GM19455 (cell line): Measurements from ENCODE around the gene IFT43.
"Not testable (repeated sequence)": the region's sequence is repeated elsewhere in the genome, so short reads cannot be mapped to it uniquely, and the experiment has no call there.

ENCODE experiments used
- ATAC-seq: cut with Tn5 transposase; IDR thresholded peaks from one replicate; pipeline ENCODE4 v1.9.1; 2021; ENCODE audit not compliant: unreplicated experiment

The IFT43 gene

DNA sequence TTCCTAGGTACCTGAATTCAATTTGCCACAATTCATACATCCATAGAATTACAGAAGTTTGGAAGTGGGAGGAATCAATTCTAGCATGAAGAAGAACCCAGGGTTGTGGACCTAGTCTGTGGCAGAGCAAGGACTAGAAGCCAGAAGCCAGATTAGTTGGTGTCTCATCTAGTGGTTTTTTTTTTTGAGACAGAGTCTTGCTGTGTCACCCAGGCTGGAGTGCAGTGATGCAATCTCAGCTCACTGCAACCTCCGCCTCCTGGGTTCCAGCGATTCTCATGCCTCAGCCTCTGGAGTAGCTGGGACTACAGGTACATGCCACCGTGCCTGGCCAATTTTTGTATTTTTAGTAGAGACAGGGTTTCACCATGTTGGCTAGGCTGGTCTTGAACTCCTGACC is 24.1 kb downstream of the IFT43 start:
- ATAC-seq = not testable (repeated sequence)

DNA sequence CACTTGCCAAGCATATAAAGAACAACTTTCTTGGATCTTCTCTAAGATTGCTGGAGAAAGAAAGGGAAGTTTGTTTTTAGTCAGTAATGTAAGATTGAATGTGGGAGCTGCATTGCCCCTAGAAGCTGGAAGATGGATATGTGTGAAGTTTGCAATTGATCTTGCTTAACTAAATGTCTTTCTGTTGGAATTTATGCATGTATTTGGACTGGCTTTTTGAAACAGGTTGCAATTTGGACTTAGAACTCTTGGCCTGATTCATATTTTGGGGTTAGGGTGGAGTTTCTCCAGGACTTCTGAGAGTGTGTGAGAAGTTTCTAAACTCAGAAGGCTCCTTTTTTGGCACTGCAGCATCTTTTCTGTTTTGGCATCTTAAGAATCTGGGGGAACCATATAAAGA is 26.4 kb downstream of the IFT43 start:
- no peak for ATAC-seq

DNA sequence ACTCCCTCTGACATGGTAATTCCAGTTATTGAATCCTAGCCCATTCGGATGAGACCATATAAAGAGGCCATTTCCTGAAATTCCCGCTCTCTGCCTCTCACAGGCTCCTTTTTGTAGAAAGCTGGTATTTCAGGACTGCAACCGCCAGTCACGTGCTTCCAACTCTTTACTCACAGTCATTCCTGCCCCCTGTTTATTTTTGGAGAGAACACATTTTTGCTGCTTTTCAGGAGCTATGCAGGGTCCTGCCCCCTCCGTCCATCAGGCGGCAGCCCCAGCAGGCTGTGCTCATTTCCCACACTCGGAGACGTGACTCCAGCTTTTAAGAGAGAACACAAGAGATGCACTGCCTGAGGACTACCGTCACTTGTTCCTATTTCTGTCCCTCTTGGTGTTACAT is 26.8 kb downstream of the IFT43 start:
- ATAC-seq = no peak

DNA sequence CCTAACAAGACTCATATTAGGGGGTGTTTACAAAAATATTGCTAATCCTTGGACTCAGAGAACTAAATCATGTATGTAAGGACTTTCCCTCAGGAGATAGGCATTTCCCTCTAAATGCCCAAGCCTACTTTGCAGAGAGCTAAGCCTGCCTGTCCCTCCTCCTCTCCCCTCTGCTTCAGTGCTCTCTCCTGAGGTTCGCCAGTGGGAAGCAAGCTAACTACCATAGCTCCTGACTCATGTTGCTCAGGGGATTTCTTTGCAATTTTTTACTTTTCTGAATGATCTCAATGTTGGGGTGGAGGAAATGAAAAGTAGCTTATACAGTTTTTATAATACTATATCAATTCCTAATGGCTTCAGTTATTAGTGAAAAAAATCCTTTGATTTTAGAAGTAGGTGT is 29.6 kb downstream of the IFT43 start:
- ATAC-seq = no peak

DNA sequence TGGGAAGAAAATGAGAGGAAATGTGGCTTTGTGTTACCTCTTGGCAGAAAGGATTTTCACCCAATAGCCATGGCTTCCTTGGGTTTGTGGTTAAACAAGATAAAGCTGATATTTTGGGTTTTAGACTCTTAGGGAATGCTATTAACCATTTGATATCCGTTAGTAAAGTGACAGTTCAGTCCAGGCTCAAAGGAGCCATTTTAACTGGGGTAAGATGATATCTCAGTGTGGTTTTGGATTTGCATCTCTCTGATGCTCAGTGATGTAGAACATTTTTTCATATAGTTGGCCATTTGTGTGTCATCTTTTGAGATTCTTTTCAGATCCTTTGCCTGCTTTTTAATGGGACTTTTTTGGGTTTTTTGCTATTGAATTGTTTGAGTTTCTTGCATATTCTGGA is 30.1 kb downstream of the IFT43 start:
- ATAC-seq = no peak

DNA sequence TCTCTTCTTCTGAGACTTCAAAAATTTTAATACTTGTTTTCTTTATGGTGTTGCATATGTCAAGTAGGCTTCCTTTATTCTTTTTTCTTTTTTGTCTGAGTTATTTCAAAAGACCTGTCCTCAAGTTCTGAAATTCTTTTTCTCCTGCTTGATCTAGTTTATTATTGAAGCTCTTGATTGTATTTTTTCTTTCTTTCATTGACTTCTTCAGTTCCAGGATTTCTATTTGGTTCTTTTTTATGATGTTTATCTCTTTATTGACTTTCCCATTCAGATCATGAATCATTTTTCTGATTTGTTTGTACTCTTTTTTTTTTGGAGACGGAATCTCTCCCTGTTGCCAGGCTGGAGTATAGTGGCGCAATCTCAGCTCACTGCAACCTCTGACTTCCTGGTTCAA is 34.1 kb downstream of the IFT43 start:
- no peak for ATAC-seq

DNA sequence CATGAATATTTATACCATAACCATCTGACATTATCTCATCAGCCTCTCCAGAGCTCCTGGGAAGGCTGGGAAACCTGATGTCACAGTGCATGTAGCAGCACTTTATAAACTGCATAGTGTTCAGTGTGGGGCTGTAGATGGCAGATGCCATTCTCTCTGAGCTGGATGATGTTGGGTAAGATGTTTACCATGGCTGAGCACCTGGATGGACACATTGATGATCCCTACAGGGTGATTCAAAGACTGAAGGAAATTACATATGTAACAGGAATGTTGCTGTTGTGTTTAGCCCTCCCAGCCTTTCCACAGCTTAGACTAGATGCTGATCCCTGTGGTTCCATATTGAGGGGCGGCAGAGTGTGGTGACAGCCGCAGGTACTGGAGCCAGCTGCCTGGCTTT is 37.4 kb downstream of the IFT43 start:
- no peak for ATAC-seq

DNA sequence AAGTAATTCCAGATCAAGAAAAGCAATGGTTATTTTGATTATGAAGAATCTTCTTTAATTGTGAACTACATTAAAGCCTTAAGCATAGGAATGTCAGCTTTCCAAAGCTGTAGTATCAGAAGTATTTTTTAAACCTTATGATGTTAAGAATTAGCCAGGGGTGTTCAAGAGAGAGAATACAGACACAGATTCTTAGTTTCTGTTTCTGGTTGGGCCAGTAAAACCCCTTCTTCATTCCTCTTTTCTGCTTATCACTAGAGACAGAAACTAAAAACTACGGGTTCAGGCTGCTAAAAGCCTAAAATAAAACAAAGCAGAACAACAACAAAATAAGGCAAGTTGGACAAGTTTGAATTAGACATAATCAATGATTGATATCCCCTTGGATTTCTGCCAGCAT is 38.2 kb downstream of the IFT43 start:
- no peak for ATAC-seq

DNA sequence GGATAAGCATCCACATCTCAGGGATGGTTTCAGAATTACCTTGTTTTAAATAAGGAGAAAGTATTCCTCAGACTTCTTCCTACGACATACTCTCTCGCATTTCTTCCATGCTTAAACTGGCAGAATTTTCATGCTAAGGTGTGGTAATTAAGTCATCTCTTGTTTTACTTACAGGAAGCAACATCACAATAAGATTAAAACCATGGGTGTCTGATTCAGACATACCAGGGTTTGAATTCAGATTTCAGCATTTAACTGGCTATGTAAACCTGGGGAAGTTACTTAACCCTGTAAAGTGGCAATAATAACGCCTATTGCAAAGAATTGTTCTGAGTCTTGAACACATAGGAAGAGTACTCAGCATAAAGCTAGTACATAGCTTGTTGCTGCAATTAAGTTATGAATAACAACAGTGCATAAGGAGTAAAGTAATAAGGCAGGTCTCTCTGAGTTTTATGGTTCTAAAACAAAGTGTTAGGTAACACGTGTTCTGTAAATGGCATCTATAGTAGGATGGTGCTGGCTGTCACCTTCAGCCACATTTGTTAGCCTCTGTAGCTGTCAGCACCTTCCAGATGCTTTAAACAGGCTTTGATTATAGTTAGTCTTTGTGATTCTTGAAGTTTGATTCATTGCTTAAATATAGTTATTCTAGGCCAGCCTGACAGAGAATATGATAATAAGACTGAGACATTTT is 38.8 kb downstream of the IFT43 start:
- ATAC-seq = no peak

DNA sequence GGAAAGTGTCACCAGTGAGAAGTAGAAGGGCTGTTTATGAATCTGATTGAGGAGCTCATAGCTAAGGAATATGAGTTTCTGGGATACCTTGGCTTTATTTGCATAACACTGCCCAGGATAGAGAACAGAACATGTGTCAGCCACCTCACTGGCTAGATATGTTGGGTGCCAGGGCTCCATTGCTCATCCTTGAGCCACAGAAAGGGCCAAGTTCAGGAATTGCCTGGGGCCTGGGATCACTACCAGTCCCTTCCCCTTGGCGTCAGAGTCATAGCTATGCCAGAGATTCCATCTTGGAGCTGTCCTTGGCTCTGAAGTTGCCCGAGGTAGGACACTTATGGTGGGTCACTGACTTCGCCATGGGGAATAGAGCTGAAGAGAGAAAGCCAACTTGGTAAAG is 49.0 kb downstream of the IFT43 start:
- no peak for ATAC-seq

DNA sequence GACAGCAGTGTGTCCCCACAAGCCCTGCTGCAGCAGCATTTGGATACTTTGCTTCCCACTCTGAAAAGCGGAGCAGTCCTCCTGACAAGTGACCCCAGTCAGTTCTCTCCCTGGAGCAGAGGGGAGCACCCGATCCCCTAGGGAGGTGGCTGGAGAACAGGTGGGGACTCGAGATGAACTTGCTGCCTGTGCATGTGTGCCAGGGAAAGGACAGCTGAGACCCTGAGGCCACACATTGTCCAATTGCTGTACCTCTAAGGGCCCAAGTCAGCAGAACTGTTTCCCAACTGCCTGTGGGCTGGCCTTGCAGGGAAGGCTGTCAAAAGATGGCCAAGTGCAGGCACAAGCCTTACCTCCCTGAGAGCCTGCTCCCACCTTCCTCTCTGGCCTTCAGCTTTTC is 55.1 kb downstream of the IFT43 start:
- ATAC-seq = no peak

DNA sequence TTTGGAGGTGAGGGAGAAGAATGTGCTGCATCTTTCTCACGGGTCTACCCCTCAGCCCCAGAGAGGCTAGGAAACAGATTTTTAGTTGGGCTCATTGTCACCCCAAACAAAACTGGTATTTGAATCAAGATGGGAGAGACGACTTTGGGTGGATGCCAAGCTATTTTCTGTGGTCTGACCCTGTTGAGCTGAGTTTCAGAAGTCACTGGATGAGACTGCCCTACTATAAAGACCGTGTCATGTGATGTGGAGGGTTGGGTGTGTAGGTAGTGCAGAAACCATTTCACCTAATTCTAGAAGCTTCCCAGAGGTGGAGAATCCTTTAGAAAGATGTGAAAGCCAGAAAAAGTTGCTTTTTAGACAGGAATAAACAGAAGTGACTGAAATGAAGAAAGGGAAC is 60.2 kb downstream of the IFT43 start:
- ATAC-seq = no peak

DNA sequence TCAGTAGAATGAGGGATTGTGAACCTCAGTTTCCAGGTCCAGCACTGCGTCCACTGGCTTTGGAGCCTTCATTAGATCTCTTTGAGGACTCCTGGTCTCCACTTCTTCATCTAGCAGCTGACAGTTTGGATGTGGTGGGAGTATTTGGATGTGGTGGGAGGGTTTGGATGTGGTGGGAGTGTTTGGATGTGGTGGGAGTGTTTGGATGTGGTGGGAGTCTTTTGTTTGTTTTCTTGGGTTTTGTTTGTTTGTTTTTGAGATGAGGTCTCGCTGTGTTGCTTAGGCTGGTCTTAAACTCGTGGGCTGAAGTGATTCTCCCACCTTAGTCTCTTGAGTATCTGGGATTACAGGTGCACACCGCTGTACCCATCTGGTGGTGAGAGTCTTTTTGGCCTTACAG is 64.7 kb downstream of the IFT43 start:
- no peak for ATAC-seq

DNA sequence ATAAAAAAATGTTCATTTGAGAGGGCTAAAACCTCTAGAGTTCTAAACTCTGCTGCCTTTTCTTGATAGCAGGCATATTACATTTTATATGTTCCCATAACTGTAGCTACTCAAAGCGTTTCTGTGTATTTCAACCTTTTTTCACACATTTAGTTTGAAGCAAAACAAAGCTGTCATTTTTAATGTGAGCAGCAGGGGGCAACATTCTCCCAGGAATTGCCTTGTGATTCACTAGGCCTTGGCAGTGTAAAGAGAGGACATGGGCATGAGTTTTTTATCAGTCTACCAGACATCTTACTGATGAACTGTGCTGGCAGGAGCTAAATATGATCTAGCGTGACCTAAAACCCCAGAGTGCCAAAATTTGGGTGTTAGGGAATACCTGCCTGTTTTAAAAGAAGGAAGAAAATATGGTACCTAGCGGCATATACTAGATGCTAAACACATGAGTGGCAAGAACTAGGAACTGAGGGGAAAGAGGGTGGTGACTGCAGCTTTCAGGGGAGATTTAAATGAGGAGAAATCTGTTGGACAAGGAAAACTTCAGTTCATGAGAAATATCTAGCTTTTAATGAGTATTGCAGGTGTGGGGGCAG is 65.3 kb downstream of the IFT43 start:
- ATAC-seq = no peak

DNA sequence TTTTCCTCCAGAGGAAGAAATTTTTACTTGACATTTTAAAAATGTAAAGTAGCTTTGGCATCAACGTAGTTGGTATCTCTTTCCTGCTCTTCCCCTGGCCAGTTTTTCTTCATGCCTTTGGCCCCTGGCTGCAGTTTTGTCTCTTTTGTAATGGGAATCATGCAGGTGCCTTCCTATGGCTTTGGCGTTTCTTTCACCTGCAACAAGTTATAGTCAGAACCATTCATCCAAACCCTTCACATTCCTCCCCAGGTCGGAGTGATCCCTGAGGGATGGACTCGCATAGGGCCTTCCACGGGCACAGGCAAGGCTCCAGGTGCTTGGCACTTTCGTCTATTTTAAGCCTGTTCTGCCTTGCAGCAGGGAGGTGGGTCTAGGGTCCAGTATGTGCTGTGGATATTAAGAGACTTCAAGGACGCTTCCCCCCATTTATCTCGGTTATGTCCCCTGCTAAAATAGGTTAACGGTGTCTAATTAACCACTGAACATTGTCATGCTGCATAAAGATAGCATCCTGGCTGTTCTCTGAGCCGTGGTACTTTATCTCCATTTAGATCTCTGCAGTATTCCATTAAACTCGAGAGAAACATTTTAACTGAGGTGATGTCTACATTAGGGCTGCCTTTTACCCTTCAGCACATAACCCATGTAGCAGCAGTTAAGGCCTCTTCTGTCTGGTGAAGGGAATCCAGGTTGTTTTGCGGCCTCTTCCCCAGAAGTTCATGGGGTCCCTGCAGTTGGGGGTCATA is 66.3 kb downstream of the IFT43 start:
- ATAC-seq = no peak

DNA sequence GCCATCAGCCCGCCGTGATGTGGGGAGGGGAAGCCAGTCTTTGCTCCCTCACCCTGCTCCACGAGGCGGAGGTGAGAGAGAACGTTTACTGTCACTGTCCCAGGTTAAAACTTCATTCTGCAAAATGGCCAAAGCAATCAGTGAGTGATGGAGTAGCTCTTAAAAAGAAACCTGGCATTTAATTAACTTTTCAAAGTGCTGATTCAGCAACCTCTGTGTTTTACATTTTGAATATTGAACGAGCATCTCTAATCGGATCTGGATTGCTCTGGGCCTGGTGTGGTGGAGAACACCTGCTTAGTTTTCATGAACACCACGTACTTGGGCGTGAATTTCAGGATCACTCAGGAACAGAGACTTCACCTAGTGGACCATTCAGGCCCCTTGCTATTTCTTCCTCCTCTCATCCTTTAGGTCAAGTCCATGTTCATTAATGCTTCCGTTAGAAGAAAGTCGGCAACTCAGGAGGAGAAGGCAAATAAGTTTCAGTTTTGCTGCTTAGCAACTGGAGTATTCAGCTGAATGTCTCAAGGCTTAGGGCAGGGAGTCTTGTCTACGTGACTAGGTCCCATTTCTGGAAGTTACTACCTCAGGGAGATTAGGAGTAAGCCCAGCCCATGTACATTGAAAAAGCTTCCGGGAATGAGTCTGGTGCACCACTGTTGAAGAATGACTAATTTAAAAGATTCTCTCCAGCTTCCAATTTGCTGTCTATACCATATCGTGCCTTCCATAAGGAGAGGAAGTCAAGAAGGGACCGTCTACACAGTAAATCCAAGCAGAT is 68.2 kb downstream of the IFT43 start:
- no peak for ATAC-seq

DNA sequence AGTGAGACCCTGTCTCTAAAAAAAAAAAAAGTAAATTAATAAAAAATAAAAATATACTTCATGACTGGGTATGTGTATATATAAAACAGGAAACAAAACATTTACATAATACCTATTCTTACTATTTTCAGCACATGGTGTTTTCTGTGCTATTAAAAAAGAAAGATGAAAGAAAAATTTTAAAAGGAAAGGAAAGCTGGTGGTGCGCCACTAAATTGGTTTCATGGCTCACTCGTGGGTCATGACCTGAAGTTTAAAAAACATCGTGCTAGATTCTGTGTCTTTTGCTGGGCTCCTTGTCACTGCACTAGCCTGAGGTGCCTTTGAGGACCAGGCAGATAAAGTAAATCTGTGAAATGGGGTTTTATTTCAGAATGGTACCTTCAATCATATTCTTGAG is 69.8 kb downstream of the IFT43 start:
- ATAC-seq = no peak

DNA sequence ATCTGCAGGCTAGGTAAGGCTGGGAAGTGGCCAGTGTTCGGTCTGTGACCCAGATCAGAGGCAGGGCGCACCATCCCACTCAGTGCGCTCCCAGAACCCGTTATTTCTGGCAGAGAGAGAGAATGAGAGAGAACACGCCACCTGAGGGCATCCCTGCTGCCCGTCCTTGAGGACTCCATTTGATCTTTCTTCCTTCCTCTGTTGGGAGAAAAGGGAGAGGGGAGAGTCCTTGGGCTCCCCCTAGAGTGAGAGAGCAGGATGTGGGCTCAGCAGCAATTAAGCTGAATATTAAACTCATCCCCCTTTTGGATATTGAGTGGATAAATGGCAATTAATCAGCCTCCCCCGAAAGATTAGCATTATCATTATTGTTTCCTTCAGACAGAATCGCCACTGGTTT is 70.6 kb downstream of the IFT43 start:
- ATAC-seq = no peak

DNA sequence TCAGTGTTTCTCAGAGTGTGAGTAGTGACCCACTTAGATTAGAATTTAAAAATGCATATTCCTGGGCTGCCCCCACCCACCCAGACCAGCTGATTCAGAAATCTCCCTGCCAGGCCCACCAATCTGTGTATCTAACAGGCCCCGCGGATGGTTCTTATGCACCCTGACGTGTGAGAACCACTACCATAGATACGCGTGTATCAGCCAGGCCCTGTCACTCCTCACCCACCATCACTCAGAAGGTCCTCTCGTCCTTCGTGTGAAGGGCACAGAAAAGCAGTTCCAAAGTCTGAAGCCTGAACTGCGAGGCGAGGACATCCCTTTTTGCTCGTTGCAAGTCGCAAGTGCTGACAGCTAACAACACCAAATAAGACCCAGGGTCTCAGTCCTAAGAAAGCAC is 72.4 kb downstream of the IFT43 start:
- no peak for ATAC-seq

DNA sequence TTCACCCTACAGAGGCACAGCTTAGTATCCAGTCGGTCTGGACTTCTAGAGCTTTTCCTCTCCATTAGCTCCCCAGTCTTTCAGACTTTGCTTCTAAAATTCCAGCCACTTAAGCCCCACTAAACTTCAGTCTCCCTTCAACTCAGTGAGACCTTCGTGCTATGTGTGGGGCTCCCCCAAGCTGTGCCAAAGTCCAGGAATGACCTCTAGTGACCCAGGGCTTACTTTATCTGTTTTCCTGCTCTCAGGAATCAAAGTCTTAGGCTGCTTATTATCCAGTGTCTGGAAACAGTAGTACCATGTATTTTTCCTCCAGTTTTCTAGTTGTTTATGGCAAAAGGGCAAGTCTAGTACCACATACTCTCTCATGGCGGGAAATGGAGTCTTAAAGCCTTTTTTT is 77.8 kb downstream of the IFT43 start:
- no peak for ATAC-seq

DNA sequence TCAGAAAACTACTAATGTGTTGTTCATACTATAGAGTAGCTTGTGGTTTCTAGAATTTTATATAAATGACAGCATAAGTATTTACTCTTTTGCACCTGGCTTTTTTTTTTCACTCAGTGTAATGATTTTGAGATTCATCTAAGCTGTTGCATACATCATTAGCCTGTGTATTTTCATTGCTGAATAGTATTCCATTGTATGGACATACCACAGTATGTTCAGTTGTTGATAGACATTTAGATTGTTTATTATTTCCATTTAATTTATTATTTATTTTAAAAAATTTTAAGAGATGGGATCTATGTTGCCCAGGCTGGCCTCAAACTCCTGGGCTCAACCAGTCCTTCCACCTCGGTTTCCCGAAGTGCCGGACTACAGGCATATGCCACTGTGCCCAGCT is 80.0 kb downstream of the IFT43 start:
- no peak for ATAC-seq

DNA sequence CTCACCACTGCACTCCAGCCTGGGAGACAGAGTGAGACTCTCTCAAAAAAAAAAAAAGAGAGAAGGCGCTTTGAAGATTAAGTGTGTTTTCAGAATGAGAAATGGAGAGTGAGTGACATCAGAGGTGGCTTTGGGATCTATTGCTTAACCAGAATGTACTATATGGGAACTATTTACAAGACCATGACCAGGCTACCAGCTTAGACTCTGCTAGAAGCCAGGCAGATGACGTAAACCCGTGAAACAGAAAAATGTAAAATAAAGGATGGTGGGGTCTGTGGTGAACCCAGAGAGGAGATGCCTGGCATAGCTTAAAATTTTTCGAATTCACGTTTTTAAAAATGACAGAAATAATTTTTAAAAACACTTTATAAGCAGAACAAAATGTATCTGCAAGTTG is 82.0 kb downstream of the IFT43 start:
- ATAC-seq = no peak
